Measurements from ENCODE around the gene IARS1.

GRCh38 chr9:92270511-92270910 lies 23.0 kb downstream of the IARS1 start:
- TF ChIP-seq CTCF (conservative IDR thresholded peaks at IDR 0.05 in 1 of 2, IDR thresholded peaks at IDR 0.05 in 1 of 2; ENCODE audit: extremely low read depth in 1 of 2, insufficient read depth in 1 of 2, low read depth in 1 of 2, low read length in 2 of 2) = no peak
- no peak for TF ChIP-seq EZH2 (IDR thresholded peaks at IDR 0.05; ENCODE audit: borderline replicate concordance, low read length)

Data from mammary epithelial cell (primary cell).